HepG2 (cell line): ENCODE results near the gene SNN. TPM values are rescaled to one million over a fixed set of nuclear protein-coding genes. Genes with fewer than 3 reads are reported as not detected.

Experiments
- ATAC-seq: fragments of 200-7000 bp; cut with Tn5 transposase; 3 replicates; pipeline ENCODE4 v1.9.1; 2020; ENCODE audit warnings: mild to moderate bottlenecking, moderate library complexity
- BruUV-seq: library from RNA; stranded (reverse); fragments of 400-500 nt; replicated peaks from 2 replicates; lab custom pipeline; 2021; lab: Mats Ljungman, UMichigan
- CTCF ChIA-PET: fragments of 300-600 bp; formaldehyde crosslinking; extraction: SDS; loops from one replicate; lab custom pipeline; 2021; ENCODE audit warnings: low total read pairs, inconsistent platforms, low intra/inter-chr PET ratio; lab: Yijun Ruan, JAX
- POLR2A ChIA-PET: fragments of 350-600 bp; sonication (Branson Sonifier 250); formaldehyde crosslinking; loops from one replicate; lab custom pipeline; 2020; ENCODE audit warnings: antibody characterized with exemption, inconsistent platforms; lab: Yijun Ruan, JAX
- DNase-seq: peaks from one replicate; pipeline ENCODE4 v3.0.0-alpha.2; 2015; ENCODE audit warnings: low spot score
- FAIRE-seq: peaks from 3 replicates; lab custom pipeline; 2011; peaks lifted over from hg19 to GRCh38; lab: Jason Lieb, UNC
- H2AFZ ChIP-seq: one replicate; pipeline ENCODE4 v1.6.1; 2011; ENCODE audit warnings: low read length, inconsistent platforms
- H3K27ac ChIP-seq: fragments of 300-600 bp; 3 replicates; pipeline ENCODE4 v1.8.0; 2011; ENCODE audit warnings: mixed run types, mild to moderate bottlenecking, mixed read lengths, low read length, inconsistent platforms; ENCODE audit not compliant: insufficient read depth; ENCODE audit errors: extremely low read length
- H3K27me3 ChIP-seq, 2 experiments: fragments of 200-600 bp in 1 of 2; 2 replicates in 1 of 2; 3 replicates in 1 of 2; pipeline versions ENCODE4 v1.6.0 to v1.8.0; 2011; ENCODE audit warnings: low read length in 2 of 2, mild to moderate bottlenecking in 2 of 2, moderate library complexity in 2 of 2, inconsistent platforms in 1 of 2; ENCODE audit not compliant: insufficient read depth in 2 of 2, control insufficient read depth in 1 of 2
- H3K36me3 ChIP-seq, 2 experiments: fragments of 200-600 bp in 1 of 2; replicated peaks in 1 of 2; 2 replicates in 1 of 2; 3 replicates in 1 of 2; pipeline versions ENCODE4 v1.5.1 to v1.8.0; 2011; ENCODE audit warnings: low read length in 2 of 2, inconsistent platforms in 1 of 2; ENCODE audit not compliant: insufficient read depth in 2 of 2, control insufficient read depth in 1 of 2
- H3K4me1 ChIP-seq: 2 replicates; pipeline ENCODE4 v1.5.1; 2012; ENCODE audit warnings: low read length, inconsistent platforms; ENCODE audit not compliant: insufficient read depth
- H3K4me2 ChIP-seq: 2 replicates; pipeline ENCODE4 v1.6.0; 2011; ENCODE audit warnings: low read depth, low read length, inconsistent platforms
- H3K4me3 ChIP-seq, 3 experiments: fragments of 200-600 bp in 1 of 3; sonication (generic), shearing (Covaris generic) in 1 of 3; replicated peaks in 1 of 3; 2 replicates each; pipeline ENCODE4 v1.5.1; 2011 to 2016; ENCODE audit warnings: low read length in 3 of 3, inconsistent platforms in 2 of 3, low read depth in 2 of 3, mild to moderate bottlenecking in 2 of 3, control low read depth in 1 of 3, mixed read lengths in 1 of 3; ENCODE audit not compliant: insufficient read depth in 1 of 3
- H3K79me2 ChIP-seq: one replicate; pipeline ENCODE4 v1.6.1; 2011; ENCODE audit warnings: low read length, inconsistent platforms; ENCODE audit not compliant: insufficient read depth
- H3K9ac ChIP-seq: 2 replicates; pipeline ENCODE4 v1.6.0; 2011; ENCODE audit warnings: mild to moderate bottlenecking, low read depth, low read length, inconsistent platforms; ENCODE audit not compliant: insufficient read depth
- H3K9me3 ChIP-seq: 2 replicates; pipeline ENCODE4 v1.5.1; 2012; ENCODE audit warnings: mild to moderate bottlenecking, low read length
- H4K20me1 ChIP-seq: 2 replicates; pipeline ENCODE4 v1.6.0; 2011; ENCODE audit warnings: inconsistent platforms, mild to moderate bottlenecking, low read length, moderate library complexity; ENCODE audit not compliant: insufficient read depth
- BORCS8-MEF2B ChIP-seq: sonication (generic); formaldehyde crosslinking; IDR thresholded peaks from 2 replicates; pipeline ENCODE4 v1.8.0; 2022; ENCODE audit warnings: mild to moderate bottlenecking, missing genetic modification reagents
- EED ChIP-seq: sonication (generic); formaldehyde crosslinking; IDR thresholded peaks from 2 replicates; pipeline ENCODE4 v1.5.0; 2020; ENCODE audit warnings: mild to moderate bottlenecking, missing genetic modification reagents
- EP300 ChIP-seq, 3 experiments: sonication (generic) in 1 of 3; formaldehyde crosslinking in 1 of 3; IDR thresholded peaks; 2 replicates each; pipeline versions ENCODE4 v1.5.1 to v1.6.1; 2011 to 2020; ENCODE audit warnings: low read depth in 2 of 3, low read length in 2 of 3, borderline replicate concordance in 1 of 3, improper control_type of control experiment in 1 of 3, mild to moderate bottlenecking in 1 of 3, missing genetic modification reagents in 1 of 3, moderate library complexity in 1 of 3
- NCOR1 ChIP-seq: fragments of 200-600 bp; sonication (generic); IDR thresholded peaks from 2 replicates; pipeline ENCODE4 v1.7.0; 2017; ENCODE audit warnings: antibody characterized with exemption, low read length, borderline replicate concordance
- NFE2L2 ChIP-seq: fragments of 150-350 bp; IDR thresholded peaks from 2 replicates; pipeline ENCODE4 v1.6.1; 2014; ENCODE audit warnings: low read length
- POLR2AphosphoS2 ChIP-seq: IDR thresholded peaks from 2 replicates; pipeline ENCODE4 v1.6.1; 2011; ENCODE audit warnings: low read depth, low read length, improper control_type of control experiment
- RBM22 ChIP-seq: fragments of 200-400 bp; formaldehyde crosslinking; optimal IDR thresholded peaks from 2 replicates; pipeline ENCODE3; 2017; ENCODE audit warnings: mild to moderate bottlenecking, low read length, moderate library complexity
- TEAD3 ChIP-seq: optimal IDR thresholded peaks from 2 replicates; pipeline ENCODE3; 2016; ENCODE audit warnings: borderline replicate concordance
- TP53 ChIP-seq: sonication (generic); formaldehyde crosslinking; conservative IDR thresholded peaks from 2 replicates; pipeline ENCODE4 v1.4.0; 2020; ENCODE audit warnings: missing genetic modification reagents
- WGBS: methylation state at CpG from one replicate; pipeline ENCODE4 v1.1.6; 2017; ENCODE audit warnings: low lambda C conversion rate; 5-methylcytosine and 5-hydroxymethylcytosine counted together
- in situ Hi-C: cut with HindIII; loops from 2 replicates; pipeline ENCODE4 v1.10.0; 2017; ENCODE audit warnings: low pct_unique_long_range_greater_than_20kb; ENCODE audit not compliant: extremely low pct_ligation_motif_present
- intact Hi-C: fragments of 100-400 bp; cut with micrococcal nuclease; formaldehyde crosslinking; loops from one replicate; pipeline ENCODE4 v1.10.0; 2022; ENCODE audit not compliant: unreplicated experiment
- polyA plus RNA-seq, 8 experiments: library from polyadenylated mRNA; depleted of rRNA in 3 of 8; stranded (reverse) in 7 of 8; unstranded in 1 of 8; fragments of >200 nt; fragmentation: Illumina TruSeq in 4 of 8; extraction: Trizol in 4 of 8; gene quantifications; 2 replicates each; pipeline versions ENCODE4 v1.2.1 to v1.2.3, GENCODE V29; 2011 to 2016; ENCODE audit warnings: low read depth in 4 of 8, missing spikeins in 1 of 8, mixed read lengths in 1 of 8; ENCODE audit not compliant: insufficient read depth in 1 of 8
- total RNA-seq, 5 experiments: library from RNA; depleted of rRNA; stranded (reverse); fragments of >200 nt; fragmentation: Illumina TruSeq; extraction: Trizol; gene quantifications; 2 replicates each; pipeline ENCODE4 v1.2.3, GENCODE V29; 2016; ENCODE audit warnings: low read depth in 1 of 5

Gene SNN
- total and polyA plus RNA-seq, 2 of the 13 experiments (the other 11 are each of a cell fraction or from before 2014, with no cell fraction given): 5.2 to 8.4 TPM

DNA sequence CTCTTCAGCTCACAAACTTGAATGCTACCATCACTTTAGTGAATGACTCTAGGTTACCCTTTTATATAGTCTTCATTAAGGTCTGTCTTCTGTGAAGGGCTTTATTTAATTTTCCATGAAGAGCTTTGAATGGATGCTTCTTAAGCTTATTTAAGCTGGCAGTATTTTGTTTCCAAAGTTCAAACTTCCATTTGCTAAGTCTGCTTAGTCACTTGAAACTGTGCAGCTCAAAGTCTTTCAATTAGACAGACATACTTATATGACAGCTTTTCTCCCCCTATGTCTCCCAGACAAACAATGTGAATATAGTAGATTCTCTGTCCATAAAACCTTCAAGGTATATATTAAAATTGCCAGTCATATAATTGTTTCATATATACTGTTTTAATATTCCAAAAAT is 50.9 kb downstream of the SNN start:
- H3K9me3 ChIP-seq: no peaks in the 10 kb centered on the region
- no peak for FAIRE-seq
- TF ChIP-seq EED (no peak), TP53 (CRISPR knock-in tag) (no peak), EP300 (IDR thresholded peaks at IDR 0.05; ENCODE audit: low read depth in 2 of 2, low read length in 2 of 2) (peak in 1 of 2 experiments; percentile 16; a peak in 1 of 4 replicates), EP300 (CRISPR knock-in tag; IDR thresholded peaks at IDR 0.05; ENCODE audit: borderline replicate concordance) (no peak), POLR2AphosphoS2 (peak; percentile 33; the same call in 1 of the 2 replicates), NCOR1 (0 out of 2 replicates have a peak, but pooled peaks have one; percentile 16), NFE2L2 (peak; percentile 50; the same call in 1 of the 2 replicates)
- H3K4me2 ChIP-seq: no peak overlapping the region
- no peaks in the 10 kb centered on the region for H3K27me3 ChIP-seq
- in situ Hi-C loops (loop anchor here (10.0 kb wide), 1 partner anchor 324 kb away; no protein-coding TSS in a partner anchor), intact Hi-C loops (no loop called here)
- TSS peak; percentile 23 for BruUV-seq
- peaks cover 25% of the 10 kb centered on the region; the same call in 1 of the 2 replicates for H4K20me1 ChIP-seq
- H3K36me3 ChIP-seq: peaks cover 22 to 76% of the 10 kb centered on the region in 2 experiments
- no peak overlapping the region for H3K4me3 ChIP-seq
- DNase-seq: peak; percentile 60
- ChIA-PET CTCF (no interaction called here), POLR2A (interaction anchor here (0.5 to 2.2 kb wide), 3 partner anchors 24 to 78 kb away, joined by 3 to 9 read pairs (median 5); partner anchors contain the start of genes TXNDC11 and ZC3H7A)
- peak overlapping the region; percentile 28 for H3K27ac ChIP-seq
- H3K79me2 ChIP-seq: peaks cover 7% of the 10 kb centered on the region
- no peak for ATAC-seq
- H3K4me1 ChIP-seq: peaks cover 52% of the 10 kb centered on the region
- no peak overlapping the region for H2AFZ ChIP-seq
- H3K9ac ChIP-seq: no peak overlapping the region

DNA sequence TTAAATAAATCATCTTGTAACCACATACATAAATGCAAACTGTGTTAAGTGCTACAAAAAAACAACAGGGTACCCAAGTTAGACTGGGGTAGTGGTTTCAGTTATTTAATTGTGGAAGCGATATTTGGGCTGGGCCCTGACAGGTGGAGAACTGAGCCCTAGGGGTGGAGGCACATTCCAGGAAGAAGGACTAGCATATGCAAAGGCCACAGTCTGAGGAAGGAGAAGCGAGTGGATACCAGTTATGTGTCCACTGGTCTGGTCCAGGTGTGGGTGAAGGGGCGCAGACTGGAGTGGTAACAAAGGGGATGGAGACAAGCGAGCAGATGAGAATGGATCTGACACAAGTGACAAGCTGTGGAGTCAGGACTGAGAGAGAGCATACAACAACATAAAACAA is 51.5 kb downstream of the SNN start:
- peak; percentile 32 for TF ChIP-seq TEAD3 (CRISPR knock-in tag)
- peak; percentile 77 for TF ChIP-seq RBM22
- no peak for TF ChIP-seq BORCS8-MEF2B (CRISPR knock-in tag)
- POLR2A ChIA-PET: interaction anchor here (1.3 to 2.2 kb wide), 2 partner anchors 23 to 78 kb away, joined by 5 to 9 read pairs; partner anchors contain the start of genes TXNDC11 and ZC3H7A
- Histone ChIP-seq H3K36me3 (peaks cover 22 to 80% of the 10 kb centered on the region in 2 experiments), H3K79me2 (peaks cover 10% of the 10 kb centered on the region), H3K27ac (peak overlapping the region; percentile 28), H3K4me3 (no peak overlapping the region), H3K27me3 (no peaks in the 10 kb centered on the region), H3K9ac (no peak overlapping the region), H4K20me1 (peaks cover 25% of the 10 kb centered on the region; the same call in 1 of the 2 replicates), H3K4me2 (no peak overlapping the region), H3K4me1 (peaks cover 53% of the 10 kb centered on the region), H3K9me3 (no peaks in the 10 kb centered on the region), H2AFZ (no peak overlapping the region)
- in situ Hi-C loops (loop anchor here (10.0 kb wide), 1 partner anchor 325 kb away; no protein-coding TSS in a partner anchor), intact Hi-C loops (no loop called here)
- WGBS: 98% methylated on average over 4 of the region's 4 CpGs
- no peak for DNase-seq
- no peak for FAIRE-seq
- ATAC-seq: no peak
- CTCF ChIA-PET: no interaction called here
- no TSS peak for BruUV-seq
